GM12878 (cell line): ENCODE measurements around the gene SIPA1. TPM values are rescaled to one million over a fixed set of nuclear protein-coding genes. Genes with fewer than 3 reads are reported as not detected.
A peak's percentile ranks its signal among the peaks of the same experiment; 100 is the strongest.

Experiments used
- ATAC-seq: fragments of 200-7000 bp; cut with Tn5 transposase; 3 replicates; pipeline ENCODE4 v1.9.1; 2020; ENCODE audit warnings: mild to moderate bottlenecking, moderate library complexity
- BruUV-seq: library from RNA; stranded (reverse); fragments of 400-500 nt; replicated peaks from 2 replicates; lab custom pipeline; 2021; lab: Mats Ljungman, UMichigan
- CTCF ChIA-PET: fragments of 300-600 bp; sonication (Branson Sonifier 250); formaldehyde crosslinking; extraction: SDS; loops from one replicate; lab custom pipeline; 2021; ENCODE audit warnings: inconsistent platforms; lab: Yijun Ruan, JAX
- POLR2A ChIA-PET: fragments of 350-600 bp; formaldehyde crosslinking; extraction: SDS; loops from one replicate; lab custom pipeline; 2021; ENCODE audit warnings: inconsistent platforms; lab: Charles Lee
- RAD21 ChIA-PET: fragments of 300-600 bp; sonication (Branson Sonifier 250); formaldehyde crosslinking; loops from one replicate; lab custom pipeline; 2023; ENCODE audit warnings: antibody characterized with exemption; ENCODE audit not compliant: unreplicated experiment; lab: Charles Lee
- SMC1A ChIA-PET: fragments of 300-600 bp; sonication (Branson Sonifier 250); formaldehyde crosslinking; loops from one replicate; lab custom pipeline; 2023; ENCODE audit not compliant: unreplicated experiment, uncharacterized antibody; lab: Charles Lee
- DNase-seq: peaks from one replicate; pipeline ENCODE4 v3.0.0-alpha.2; 2011; ENCODE audit warnings: low read depth, low spot score
- FAIRE-seq: peaks from 3 replicates; lab custom pipeline; 2011; peaks lifted over from hg19 to GRCh38; lab: Jason Lieb, UNC
- H2AFZ ChIP-seq: 2 replicates; pipeline ENCODE4 v1.6.0; 2011; ENCODE audit warnings: low read depth, low read length, control low read depth; ENCODE audit not compliant: control insufficient read depth
- H3K27ac ChIP-seq: 2 replicates; pipeline ENCODE4 v1.5.1; 2011; ENCODE audit warnings: control low read depth; ENCODE audit not compliant: control insufficient read depth, insufficient read depth
- H3K27me3 ChIP-seq, 2 experiments: replicated peaks in 1 of 2; 2 replicates each; pipeline versions ENCODE4 v1.6.0 to v1.6.1; 2011; ENCODE audit warnings: low read length in 1 of 2; ENCODE audit not compliant: control insufficient read depth in 2 of 2, insufficient read depth in 2 of 2
- H3K36me3 ChIP-seq, 2 experiments: 2 replicates each; pipeline ENCODE4 v1.5.1; 2011; ENCODE audit warnings: low read length in 1 of 2; ENCODE audit not compliant: control insufficient read depth in 2 of 2, insufficient read depth in 2 of 2
- H3K4me1 ChIP-seq: 2 replicates; pipeline ENCODE4 v1.6.1; 2011; ENCODE audit warnings: mild to moderate bottlenecking, low read length, moderate library complexity, mixed read lengths; ENCODE audit not compliant: control insufficient read depth, insufficient read depth
- H3K4me2 ChIP-seq: 2 replicates; pipeline ENCODE4 v1.6.0; 2011; ENCODE audit warnings: control low read depth; ENCODE audit not compliant: control insufficient read depth, insufficient read depth
- H3K4me3 ChIP-seq: fragments of 200-600 bp; sonication (generic); 2 replicates; pipeline ENCODE4 v1.5.1; 2016
- H3K79me2 ChIP-seq: 2 replicates; pipeline ENCODE4 v1.6.0; 2011; ENCODE audit warnings: low read length; ENCODE audit not compliant: control insufficient read depth, insufficient read depth
- H3K9ac ChIP-seq: 2 replicates; pipeline ENCODE4 v1.8.0; 2011; ENCODE audit warnings: low read length, control low read depth, mixed read lengths; ENCODE audit not compliant: control insufficient read depth, insufficient read depth
- H3K9me3 ChIP-seq: replicated peaks from 3 replicates; pipeline ENCODE4 v1.5.1; 2011; ENCODE audit warnings: mild to moderate bottlenecking, low read length; ENCODE audit not compliant: control insufficient read depth, insufficient read depth
- H4K20me1 ChIP-seq: 2 replicates; pipeline ENCODE4 v1.6.0; 2011; ENCODE audit not compliant: control insufficient read depth, insufficient read depth
- CEBPB ChIP-seq, 2 experiments: fragments of 150-350 bp in 1 of 2; IDR thresholded peaks; 2 replicates each; pipeline ENCODE4 v1.6.1; 2012 to 2014; ENCODE audit warnings: low read depth in 2 of 2, low read length in 2 of 2, borderline replicate concordance in 1 of 2, inconsistent platforms in 1 of 2
- ETV6 ChIP-seq, 2 experiments: fragments of 450-650 bp in 1 of 2; IDR thresholded peaks in 1 of 2; conservative IDR thresholded peaks in 1 of 2; 2 replicates each; pipeline ENCODE4 v1.6.1; 2014; ENCODE audit warnings: antibody characterized with exemption in 1 of 2, borderline replicate concordance in 1 of 2, low read depth in 1 of 2, mild to moderate bottlenecking in 1 of 2, moderate library complexity in 1 of 2
- GABPA ChIP-seq: IDR thresholded peaks from 2 replicates; pipeline ENCODE4 v1.6.1; 2014; ENCODE audit warnings: antibody characterized with exemption, low read depth, mild to moderate bottlenecking, inconsistent platforms
- MXI1 ChIP-seq: fragments of 150-350 bp; IDR thresholded peaks from 2 replicates; pipeline ENCODE4 v1.6.1; 2011; ENCODE audit warnings: low read depth, mild to moderate bottlenecking, inconsistent platforms, low read length, improper control_type of control experiment
- whole genome bisulfite sequencing: methylation state at CpG from one replicate; pipeline ENCODE4 v1.1.6; 2016; ENCODE audit warnings: low lambda C conversion rate; ENCODE audit not compliant: insufficient replicate concordance, insufficient coverage; ENCODE audit errors: missing lambda C conversion rate; 5-methylcytosine and 5-hydroxymethylcytosine counted together
- in situ Hi-C: fragments of 300-500 bp; cut with MboI; formaldehyde crosslinking; loops from 9 replicates; pipeline ENCODE4 v1.14.3; 2018; ENCODE audit warnings: mixed read lengths
- intact Hi-C: fragments of 100-400 bp; cut with micrococcal nuclease; formaldehyde crosslinking; loops from one replicate; pipeline ENCODE4 v1.14.2; 2022; ENCODE audit not compliant: unreplicated experiment
- polyA plus RNA-seq, 11 experiments: library from polyadenylated mRNA; depleted of rRNA in 4 of 11; unstranded in 6 of 11; stranded (reverse) in 5 of 11; fragments of >200 nt; fragmentation: Nextera tagmentation in 4 of 11; fragmentation: Illumina TruSeq in 1 of 11; extraction: Ambion mirVana in 4 of 11; extraction: Trizol in 1 of 11; gene quantifications; 1 replicate in 1 of 11; 2 replicates in 10 of 11; pipeline versions ENCODE4 v1.2.1 to v1.2.3, GENCODE V29; 2011 to 2016; ENCODE audit warnings: inconsistent platforms in 2 of 11, missing spikeins in 2 of 11, low read depth in 1 of 11
- total RNA-seq, 4 experiments: library from RNA; depleted of rRNA in 3 of 4; stranded (reverse); fragments of >200 nt in 3 of 4; fragmentation: Illumina TruSeq in 1 of 4; extraction: Trizol in 1 of 4; gene quantifications; 2 replicates each; pipeline versions ENCODE4 v1.2.1 to v1.2.3, GENCODE V29; 2013 to 2021
- TF ChIP-seq, protein P1 (sequence below): IDR thresholded peaks from 2 replicates; pipeline ENCODE4 v1.6.1; 2011; ENCODE audit warnings: borderline replicate concordance, low read depth, mild to moderate bottlenecking, moderate library complexity, mixed read lengths, low read length; ENCODE audit not compliant: insufficient read depth; ENCODE audit errors: extremely low read length

SIPA1 gene
- total and polyA plus RNA-seq, 10 of the 15 experiments (the other 5 are each of a cell fraction or from before 2014, with no cell fraction given) = 1.0 to 139 (median 33.4) TPM

DNA sequence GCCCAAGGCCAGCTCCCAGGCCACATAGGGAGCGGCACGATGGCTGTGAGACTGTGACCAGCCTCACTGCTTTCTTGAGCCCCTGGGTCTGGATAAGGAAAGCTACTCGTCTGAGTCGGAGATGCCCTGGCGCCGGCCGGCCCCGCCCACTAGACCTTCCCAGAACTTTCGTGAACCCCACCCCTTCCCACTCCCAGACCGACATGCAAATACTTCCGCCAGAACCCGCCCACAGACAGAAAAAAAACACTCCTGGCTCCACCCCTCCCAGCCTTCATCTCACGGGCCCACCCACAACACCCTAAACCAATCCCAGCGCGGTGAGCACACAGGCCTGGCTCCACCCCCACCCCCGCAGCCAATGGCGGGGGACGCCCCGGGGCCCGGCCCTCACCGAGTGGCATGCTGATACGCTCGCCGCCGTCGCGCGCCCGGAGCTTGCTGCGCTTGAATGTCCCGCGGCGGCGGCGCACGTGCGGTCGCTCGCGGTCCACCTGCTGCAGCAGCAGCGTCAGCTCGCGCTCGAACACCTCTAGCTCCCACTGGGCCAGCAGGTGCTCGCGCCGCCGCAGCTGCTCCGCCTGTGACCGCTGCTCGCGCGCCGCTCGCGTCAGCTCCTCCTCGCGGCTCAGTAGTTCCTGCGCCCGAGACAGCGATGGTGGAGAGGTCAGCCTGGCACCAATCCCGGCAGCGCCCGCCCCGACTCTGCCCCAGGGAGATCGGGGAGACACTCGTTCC lies 30.9 kb upstream of the SIPA1 start:
- peaks cover 18 to 32% of the 10 kb centered on the region in 2 experiments; a peak in 3 of 4 replicates for H3K36me3 ChIP-seq
- H3K27me3 ChIP-seq = no peaks in the 10 kb centered on the region
- FAIRE-seq (no peak), ATAC-seq (peak; percentile 44)
- H3K79me2 ChIP-seq = peaks cover 18% of the 10 kb centered on the region
- in situ Hi-C loops = no loop called here
- H3K9ac ChIP-seq = no peak overlapping the region
- no peaks in the 10 kb centered on the region; the same call in 1 of the 2 replicates for H4K20me1 ChIP-seq
- no TSS peak for BruUV-seq
- H3K4me3 ChIP-seq = no peak overlapping the region
- RAD21 ChIA-PET = no interaction called here
- no peak overlapping the region for H3K27ac ChIP-seq
- H3K4me1 ChIP-seq = peaks cover 4% of the 10 kb centered on the region
- H2AFZ ChIP-seq = no peak overlapping the region
- no peak overlapping the region for H3K4me2 ChIP-seq
- TF ChIP-seq ETV6 (conservative IDR thresholded peaks at IDR 0.05 in 1 of 2, IDR thresholded peaks at IDR 0.05 in 1 of 2; ENCODE audit: borderline replicate concordance in 1 of 2, low read depth in 1 of 2) (no peak), CEBPB (IDR thresholded peaks at IDR 0.05; ENCODE audit: borderline replicate concordance in 1 of 2, low read depth in 2 of 2, low read length in 2 of 2) (no peak), MXI1 (no peak), GABPA (no peak)
- TF ChIP-seq, protein P1, sequence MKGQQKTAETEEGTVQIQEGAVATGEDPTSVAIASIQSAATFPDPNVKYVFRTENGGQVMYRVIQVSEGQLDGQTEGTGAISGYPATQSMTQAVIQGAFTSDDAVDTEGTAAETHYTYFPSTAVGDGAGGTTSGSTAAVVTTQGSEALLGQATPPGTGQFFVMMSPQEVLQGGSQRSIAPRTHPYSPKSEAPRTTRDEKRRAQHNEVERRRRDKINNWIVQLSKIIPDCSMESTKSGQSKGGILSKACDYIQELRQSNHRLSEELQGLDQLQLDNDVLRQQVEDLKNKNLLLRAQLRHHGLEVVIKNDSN = no peak
- TF ChIP-seq, all 136 proteins: peak for 0
- no peak for DNase-seq
- POLR2A ChIA-PET = interaction anchor here (0.6 kb wide), 1 partner anchor 47 kb away, joined by 3 read pairs; no protein-coding TSS in a partner anchor
- intact Hi-C loops = no loop called here
- CTCF ChIA-PET = interaction anchor here (0.9 to 1.5 kb wide), 2 partner anchors 13 to 19 kb away, joined by 3 read pairs; no protein-coding TSS in a partner anchor
- WGBS = 94% methylated on average over 37 of the region's 67 CpGs
- no peaks in the 10 kb centered on the region for H3K9me3 ChIP-seq
- SMC1A ChIA-PET = interaction anchor here (1.0 kb wide), 1 partner anchor 13 kb away, joined by 3 read pairs; no protein-coding TSS in a partner anchor
